Right lobe of liver (tissue), 4 donors: ENCODE measurements around the gene CRYGA.

Experiments
- CTCF ChIP-seq, 4 donors: fragments of 200-600 bp in 3 of 4; fragments of 450-650 bp in 1 of 4; IDR thresholded peaks; one replicate each; pipeline versions ENCODE4 v1.5.1 to v1.8.0; 2016 to 2022; ENCODE audit warnings: antibody characterized with exemption in 4 of 4, mild to moderate bottlenecking in 2 of 4
- POLR2A ChIP-seq: fragments of 450-650 bp; IDR thresholded peaks from one replicate; pipeline ENCODE4 v1.6.1; 2017; ENCODE audit warnings: antibody characterized with exemption, mild to moderate bottlenecking
- donor health status: DM: no; HTN: no; CAD: no.
- donor health status: DM: no; HTN: no; CAD: no.
- donor health status: DM: no; HTN: yes; CAD: no.

GRCh38 chr2:208147008-208147407, 16.4 kb downstream of the CRYGA start:
- TF ChIP-seq POLR2A (no peak), CTCF (IDR thresholded peaks at IDR 0.05) (no peak)
